ENCODE measurements around the gene TMEM186.
"Not testable (repeated sequence)": the region's sequence is repeated elsewhere in the genome, so short reads cannot be mapped to it uniquely, and the experiment has no call there.

Gene TMEM186

DNA sequence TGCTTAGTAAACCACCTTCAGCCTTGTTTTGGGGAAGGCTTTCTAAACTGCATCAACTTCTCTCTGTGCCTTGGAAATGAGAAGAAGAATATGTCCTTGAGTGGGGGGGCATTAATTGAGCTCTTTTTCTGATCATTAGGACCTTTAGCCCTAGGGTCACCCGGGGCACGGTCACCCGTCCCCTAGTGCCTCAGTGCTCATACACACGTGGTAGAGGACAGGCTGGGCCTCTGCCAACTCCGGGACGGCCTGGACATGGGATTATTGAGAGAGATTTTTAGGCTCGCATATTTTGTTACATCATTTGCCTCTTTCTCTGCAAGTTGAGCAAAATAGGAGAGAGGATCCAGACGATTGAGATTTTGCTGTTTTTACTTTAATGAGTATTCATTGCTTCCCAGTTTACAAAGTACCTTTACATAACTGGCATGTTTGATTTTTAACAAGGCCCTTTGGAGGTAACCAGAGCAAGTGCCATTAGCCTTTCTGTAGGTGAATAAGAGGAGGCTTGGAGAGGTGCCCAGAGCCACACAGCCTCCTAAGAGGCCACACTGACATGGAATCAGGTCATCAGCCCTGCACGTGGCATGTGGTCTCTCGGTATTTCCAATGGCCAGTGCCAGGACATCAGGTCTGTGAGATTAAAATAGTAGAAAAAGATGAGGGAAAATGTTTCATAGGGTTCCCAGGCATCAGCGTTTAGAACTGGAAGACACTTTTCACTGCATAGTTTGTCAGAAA, 11.3 kb upstream of the TMEM186 start:
- no peak for DNase-seq

- DNase-seq: no peak
Measured at GRCh38 chr16:8808009-8808408, 10.6 kb upstream of the TMEM186 start.

DNA sequence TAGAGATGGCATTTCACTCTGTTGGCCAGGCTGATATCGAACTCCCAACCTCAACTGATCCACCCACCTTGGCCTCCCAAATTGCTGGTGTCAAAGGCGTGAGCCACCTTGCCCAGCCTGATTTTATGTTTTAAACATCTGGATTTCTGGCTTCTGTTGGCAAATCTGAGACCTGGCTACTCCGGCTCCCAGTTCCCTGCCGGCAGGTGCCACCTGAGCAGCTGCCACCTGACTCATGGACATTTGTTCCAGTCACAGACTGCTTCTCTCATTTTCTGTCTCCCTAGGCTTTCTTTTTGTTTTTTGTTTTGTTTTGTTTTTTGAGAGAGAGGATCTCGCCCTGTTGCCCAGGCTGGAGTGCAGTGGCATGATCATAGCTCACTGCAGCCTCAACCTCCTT, 9.8 kb upstream of the TMEM186 start:
- DNase-seq: no peak

- DNase-seq: no peak
Measured at GRCh38 chr16:8806272-8806983, 9.0 kb upstream of the TMEM186 start.

GRCh38 chr16:8804313-8804712, 6.9 kb upstream of the TMEM186 start:
- DNase-seq: no peak

GRCh38 chr16:8803733-8804132, 6.3 kb upstream of the TMEM186 start:
- DNase-seq: not testable (repeated sequence)

DNA sequence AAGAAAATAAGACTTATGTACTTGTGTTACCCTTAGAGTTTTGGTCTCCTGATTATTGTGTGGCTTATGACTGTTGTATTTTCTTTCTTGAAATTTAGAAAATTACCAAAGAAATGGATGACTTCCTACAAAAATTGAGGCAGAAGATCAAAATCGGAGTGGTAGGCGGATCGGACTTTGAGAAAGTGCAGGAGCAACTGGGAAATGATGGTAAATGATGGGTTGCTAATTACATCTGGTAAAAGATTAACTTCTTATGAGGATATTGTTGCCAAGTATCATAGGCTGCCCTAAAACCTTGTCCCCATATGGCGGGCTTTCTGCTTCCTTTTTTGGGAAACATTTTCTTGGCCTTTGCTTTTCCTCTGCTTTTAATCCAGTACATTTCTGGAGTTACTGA, 4.3 kb upstream of the TMEM186 start:
- no peak for DNase-seq

- no peak for DNase-seq
Measured at GRCh38 chr16:8798535-8799157, 1.2 kb upstream of the TMEM186 start.

DNA sequence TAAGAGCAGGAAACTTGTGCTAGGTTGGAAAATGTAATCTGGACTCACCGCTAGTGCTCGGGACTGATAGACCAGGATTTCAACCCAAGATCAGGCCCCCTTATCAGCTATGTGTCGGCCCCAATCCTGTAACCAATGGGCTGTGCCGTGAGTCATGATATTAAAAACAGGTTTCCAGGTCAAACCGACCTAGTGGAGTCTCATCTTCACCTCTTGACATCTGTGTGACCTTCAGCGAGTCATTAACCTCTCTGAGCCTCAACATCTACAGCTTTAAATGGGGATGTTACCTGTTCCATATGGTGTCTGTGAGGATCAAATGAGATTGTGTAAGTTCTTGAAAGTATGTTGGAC, 712 bp upstream of the TMEM186 start:
- no peak for DNase-seq

- DNase-seq: no peak
Measured at GRCh38 chr16:8796469-8797363, 723 bp downstream of the TMEM186 start.

DNA sequence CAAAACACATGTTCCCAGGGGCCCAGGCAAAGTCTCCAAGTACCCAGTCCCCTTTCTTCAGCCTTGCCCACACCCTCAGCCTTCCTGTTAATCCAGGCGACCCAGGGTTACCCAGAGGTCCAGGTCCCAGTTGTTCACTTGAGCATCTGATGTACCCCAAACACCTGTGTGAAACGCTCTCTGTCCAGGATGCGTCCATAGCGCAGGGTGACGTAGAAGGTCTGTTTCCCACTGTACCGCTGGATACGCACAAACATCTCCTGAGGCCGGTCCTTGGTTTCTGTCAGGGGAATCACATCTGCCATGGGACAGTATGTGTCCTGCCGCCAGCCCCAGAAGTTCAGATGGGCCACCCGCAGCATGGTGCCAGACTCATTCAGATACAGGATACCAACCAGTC, 1.6 kb downstream of the TMEM186 start:
- no peak for DNase-seq

- DNase-seq: no peak
Measured at GRCh38 chr16:8795091-8795490, 2.3 kb downstream of the TMEM186 start.

- no peak for DNase-seq
Measured at GRCh38 chr16:8788578-8789172, 8.8 kb downstream of the TMEM186 start.

DNA sequence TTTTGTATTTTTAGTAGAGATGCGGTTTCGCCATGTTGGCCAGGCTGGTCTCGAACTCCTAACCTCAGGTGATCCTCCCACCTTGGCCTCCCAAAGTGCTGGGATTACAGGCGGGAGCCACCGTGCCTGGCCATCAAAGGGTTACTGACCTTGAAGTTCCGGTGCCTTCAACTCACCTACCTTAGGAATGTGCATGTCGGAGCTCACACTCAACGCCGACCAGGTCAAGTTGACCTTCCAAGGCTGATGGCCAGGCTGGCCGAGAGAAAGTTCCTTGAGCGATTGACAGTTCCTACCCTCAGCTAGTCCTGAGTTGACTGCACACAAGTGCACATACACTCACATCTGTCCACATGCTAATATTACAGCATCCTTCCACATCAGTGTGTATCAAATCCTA, 11.1 kb downstream of the TMEM186 start:
- DNase-seq: not testable (repeated sequence)

- DNase-seq: no peak
Measured at GRCh38 chr16:8785408-8785807, 12.0 kb downstream of the TMEM186 start.

GRCh38 chr16:8782673-8783072, 14.8 kb downstream of the TMEM186 start:
- no peak for DNase-seq

- DNase-seq: no peak
Measured at GRCh38 chr16:8781797-8782196, 15.6 kb downstream of the TMEM186 start.

DNA sequence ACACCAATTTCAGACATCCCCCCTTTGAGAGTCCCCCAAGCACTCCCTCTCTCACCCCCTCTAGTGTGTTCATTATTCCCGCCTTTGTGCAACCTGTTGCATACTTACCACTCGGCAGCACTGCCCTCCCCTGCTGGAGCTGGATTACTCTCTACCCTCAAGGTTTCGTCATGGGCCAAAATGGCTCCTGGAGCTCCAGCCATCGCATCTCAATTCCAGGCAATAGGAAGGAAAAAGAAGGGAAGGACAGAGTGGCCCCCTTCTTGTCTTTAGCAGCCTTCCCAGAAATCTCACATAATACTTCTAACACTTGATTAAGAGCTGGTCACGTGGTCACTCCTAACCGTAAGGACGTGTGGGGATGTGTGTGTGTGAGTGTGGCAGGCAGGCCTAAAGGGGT, 20.2 kb downstream of the TMEM186 start:
- no peak for DNase-seq

DNA sequence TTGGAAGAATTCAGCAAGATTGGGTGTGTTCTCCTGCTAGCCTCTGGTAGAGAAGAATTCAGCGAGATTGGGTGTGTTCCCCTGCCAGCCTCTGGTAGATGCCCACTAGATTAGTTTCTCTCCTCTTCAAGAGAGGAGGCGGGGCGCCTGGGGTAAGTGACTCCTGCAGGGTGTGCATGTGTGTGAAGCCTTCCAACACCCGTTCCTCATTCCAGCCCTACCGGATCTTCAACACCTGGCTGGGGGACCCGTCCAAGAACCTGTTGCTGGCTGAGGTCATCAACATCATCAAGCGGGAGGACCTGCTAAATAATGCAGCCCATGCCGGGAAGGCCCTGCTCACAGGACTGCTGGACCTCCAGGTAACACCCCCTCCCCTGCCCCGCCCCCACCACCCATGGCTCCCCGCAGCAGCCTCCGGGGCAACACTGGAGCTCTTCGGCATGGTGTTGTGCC, 21.3 kb downstream of the TMEM186 start:
- no peak for DNase-seq

- no peak for DNase-seq
Measured at GRCh38 chr16:8775359-8775758, 22.1 kb downstream of the TMEM186 start.

DNA sequence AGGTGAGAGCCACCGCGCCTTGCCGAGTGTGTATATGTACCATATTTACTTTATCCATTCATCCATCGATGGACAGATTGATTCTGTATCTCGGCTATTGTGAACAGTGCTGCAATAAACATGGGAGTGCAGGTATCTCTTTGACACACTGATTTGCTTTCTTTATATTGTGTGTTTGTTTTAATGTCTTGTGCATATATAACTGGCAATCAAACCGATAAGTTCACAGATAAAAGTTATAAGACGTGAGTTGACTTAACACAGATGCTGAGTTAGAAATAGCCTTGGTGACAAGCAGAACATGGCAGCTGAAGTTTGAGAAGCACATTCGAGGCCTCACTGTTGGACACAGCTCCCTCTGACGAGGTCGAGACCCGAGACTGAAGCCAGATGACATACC, 23.2 kb downstream of the TMEM186 start:
- DNase-seq: no peak

DNA sequence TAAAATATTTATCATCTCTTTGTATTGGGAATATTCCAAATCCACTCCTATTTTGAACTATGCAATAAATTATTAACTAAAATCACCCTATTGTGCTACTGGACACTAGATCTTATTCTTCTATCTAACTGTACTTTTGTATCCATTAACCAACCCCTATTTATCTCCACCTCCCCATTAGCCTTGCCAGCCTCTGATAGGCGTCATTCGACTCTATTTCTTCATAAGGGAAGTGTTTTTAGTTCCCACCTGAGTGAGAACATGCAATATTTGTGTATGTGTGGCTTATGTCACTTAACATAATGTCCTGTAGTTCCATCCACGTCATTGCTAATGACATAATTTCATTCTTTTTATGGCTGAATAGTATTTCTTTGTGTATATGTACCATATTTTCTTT, 23.9 kb downstream of the TMEM186 start:
- DNase-seq: no peak

- DNase-seq: no peak
Measured at GRCh38 chr16:8768692-8769091, 28.7 kb downstream of the TMEM186 start.
